OCI-LY7 (cell line): ENCODE data around the gene RPS8.

Experiments
- EZH2phosphoT487 ChIP-seq: fragments of 200-600 bp; sonication (generic); IDR thresholded peaks from 2 replicates; pipeline ENCODE4 v1.6.1; 2018; ENCODE audit warnings: low read depth, borderline replicate concordance, mild to moderate bottlenecking, mixed run types, antibody characterized with exemption, low read length, moderate library complexity, mixed read lengths
- TF ChIP-seq, protein P1 (sequence below): fragments of 200-600 bp; sonication (generic); conservative IDR thresholded peaks from 2 replicates; pipeline ENCODE4 v1.5.1; 2014; ENCODE audit warnings: mild to moderate bottlenecking, antibody characterized with exemption, low read length, moderate library complexity, mixed read lengths

DNA sequence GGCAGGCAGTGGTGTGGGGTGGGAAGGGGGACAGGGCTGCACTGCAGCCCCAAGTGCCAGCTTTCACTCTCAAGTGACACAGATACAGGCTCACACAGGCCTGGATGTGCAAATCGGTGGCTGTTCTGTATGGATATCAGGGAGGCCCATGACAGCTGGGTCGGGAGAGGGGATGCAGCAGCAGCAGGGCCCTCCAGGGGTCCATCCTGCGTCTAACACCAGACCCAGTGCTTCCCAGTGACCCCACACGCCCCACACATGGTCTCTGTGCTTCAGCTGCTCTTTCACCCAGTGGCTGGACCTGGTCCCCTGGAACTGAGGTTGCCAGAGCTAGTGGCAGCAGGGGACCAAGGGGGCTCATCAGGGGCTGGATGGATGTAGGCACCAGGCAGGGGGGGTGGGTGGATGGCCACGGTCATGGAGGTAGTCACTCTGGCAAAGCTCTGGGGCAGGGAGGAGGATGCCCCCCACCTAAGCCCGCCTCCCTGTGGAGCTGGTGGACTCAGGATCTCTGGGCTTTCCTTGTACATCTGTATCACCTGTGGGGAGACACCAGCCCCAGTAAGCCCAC is 46.9 kb downstream of the RPS8 start:
- TF ChIP-seq, protein P1, sequence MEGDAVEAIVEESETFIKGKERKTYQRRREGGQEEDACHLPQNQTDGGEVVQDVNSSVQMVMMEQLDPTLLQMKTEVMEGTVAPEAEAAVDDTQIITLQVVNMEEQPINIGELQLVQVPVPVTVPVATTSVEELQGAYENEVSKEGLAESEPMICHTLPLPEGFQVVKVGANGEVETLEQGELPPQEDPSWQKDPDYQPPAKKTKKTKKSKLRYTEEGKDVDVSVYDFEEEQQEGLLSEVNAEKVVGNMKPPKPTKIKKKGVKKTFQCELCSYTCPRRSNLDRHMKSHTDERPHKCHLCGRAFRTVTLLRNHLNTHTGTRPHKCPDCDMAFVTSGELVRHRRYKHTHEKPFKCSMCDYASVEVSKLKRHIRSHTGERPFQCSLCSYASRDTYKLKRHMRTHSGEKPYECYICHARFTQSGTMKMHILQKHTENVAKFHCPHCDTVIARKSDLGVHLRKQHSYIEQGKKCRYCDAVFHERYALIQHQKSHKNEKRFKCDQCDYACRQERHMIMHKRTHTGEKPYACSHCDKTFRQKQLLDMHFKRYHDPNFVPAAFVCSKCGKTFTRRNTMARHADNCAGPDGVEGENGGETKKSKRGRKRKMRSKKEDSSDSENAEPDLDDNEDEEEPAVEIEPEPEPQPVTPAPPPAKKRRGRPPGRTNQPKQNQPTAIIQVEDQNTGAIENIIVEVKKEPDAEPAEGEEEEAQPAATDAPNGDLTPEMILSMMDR = no peak
- no peak for TF ChIP-seq EZH2phosphoT487
